Fibroblast of peridontal ligament (primary cell): ENCODE data around the gene KCMF1.
A peak's percentile ranks its signal among the peaks of the same experiment; 100 is the strongest.

Experiments
- DNase-seq: peaks from one replicate; pipeline ENCODE4 v3.0.0-alpha.2; 2010; ENCODE audit errors: extremely low read depth

The KCMF1 gene

GRCh38 chr2:84956334-84957297 lies 14.3 kb upstream of the KCMF1 start:
- no peak for DNase-seq

GRCh38 chr2:84957771-84958134 lies 13.2 kb upstream of the KCMF1 start:
- DNase-seq = no peak

DNA sequence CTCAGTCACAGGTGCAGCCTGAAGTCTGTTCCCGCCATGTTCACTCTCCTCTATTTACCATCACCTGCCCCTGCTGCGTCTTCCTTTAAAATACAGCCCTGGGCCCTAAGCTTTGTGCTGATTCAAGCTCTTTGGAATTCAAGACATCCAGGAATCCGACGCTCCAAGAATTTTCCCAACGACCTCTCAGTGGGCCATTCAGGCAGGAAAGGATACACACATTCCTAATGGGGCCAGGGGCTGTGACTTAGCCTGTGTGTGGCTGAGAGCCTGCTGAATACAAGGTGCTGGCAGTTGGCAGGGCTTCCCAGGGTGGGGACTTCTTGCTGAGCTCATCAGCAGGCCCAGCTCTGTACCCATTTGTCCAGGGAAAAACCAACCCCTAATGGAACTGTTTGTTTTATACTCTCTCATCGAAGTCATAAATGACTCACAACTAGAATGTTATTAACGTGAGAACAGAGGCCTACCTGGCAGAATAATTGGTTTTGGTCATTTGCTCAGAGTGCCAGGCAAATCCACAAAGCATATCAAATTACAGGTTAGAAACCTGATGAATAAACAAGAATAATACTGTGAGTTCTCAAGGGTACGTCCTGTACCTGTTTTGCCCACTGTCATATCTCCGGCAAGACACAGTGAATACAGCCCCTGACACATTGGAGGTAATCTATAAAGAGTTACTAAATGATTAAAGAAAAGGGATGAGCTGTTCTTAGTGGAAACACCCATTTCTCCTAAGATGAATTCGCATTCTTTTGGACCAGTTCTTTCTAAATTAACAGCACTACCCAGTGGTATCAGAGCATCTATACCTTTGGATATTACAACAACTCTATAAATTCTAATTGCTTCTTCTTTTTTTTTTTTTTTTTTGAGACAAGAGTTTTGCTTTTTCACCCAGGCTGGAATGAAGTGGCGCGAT lies 12.6 kb upstream of the KCMF1 start:
- peak; percentile 56 for DNase-seq

GRCh38 chr2:84959095-84959565 lies 11.8 kb upstream of the KCMF1 start:
- DNase-seq = peak; percentile 75

DNA sequence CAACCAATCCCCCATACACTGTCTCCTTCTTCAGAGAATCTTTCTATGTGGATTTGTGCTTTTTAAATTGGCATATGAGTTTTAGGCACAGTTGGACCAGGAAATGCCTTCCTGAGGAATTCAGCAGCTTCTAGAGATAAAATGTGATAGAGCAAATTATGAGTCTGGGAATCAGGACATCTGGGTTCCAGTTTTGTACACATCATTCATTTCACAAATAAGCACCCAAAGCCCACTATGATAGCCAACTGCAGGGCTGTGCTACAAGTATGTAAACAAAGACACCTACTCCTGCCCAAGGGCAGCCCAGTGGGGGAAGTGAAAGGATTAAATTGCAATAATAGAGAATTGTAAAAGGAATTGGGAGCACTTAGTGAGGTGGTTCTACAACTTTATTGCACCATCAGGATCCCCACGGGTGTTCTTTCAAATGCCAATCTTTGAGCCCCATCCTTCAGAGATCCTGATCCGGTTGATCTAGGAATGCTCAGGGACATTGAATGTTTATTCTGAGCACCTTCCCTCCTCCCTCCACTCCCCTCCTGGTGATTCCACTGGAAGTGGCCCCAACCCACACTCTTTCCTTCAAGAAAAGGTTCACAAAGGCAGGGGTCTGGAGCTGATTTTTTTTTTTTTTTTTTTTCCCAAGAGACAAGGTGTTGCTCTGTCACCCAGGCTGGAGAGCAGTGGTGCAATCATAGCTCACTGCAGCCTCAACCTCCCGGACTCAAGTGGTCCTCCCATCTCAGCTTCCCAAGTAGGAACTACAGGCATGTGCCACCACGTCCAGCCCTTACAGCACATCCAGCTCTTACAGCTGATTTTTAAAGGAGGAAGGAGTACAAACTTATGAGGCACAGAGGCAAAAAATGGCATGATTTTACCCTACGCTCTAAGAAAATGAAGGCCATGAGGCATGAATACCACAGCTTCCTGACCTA lies 11.1 kb upstream of the KCMF1 start:
- peak; percentile 47 for DNase-seq

DNA sequence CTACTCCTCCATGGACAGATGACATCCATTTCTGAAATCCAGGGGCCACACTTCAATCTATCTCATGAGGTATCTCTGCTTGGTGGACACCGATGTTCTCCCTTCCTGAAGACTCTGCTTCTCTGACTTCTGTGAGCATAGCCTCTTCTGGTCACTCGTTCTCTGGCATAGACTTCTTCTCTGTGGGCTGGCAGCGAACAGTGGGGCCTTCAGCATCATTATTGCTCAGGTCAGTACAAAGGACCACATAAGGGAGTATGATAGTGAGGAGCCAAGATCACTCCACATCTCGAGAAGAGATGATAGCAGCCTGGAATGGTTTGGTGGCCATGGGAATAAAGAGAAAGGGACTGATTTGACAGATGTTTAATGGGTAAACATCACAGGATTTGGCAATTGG lies 8.0 kb upstream of the KCMF1 start:
- no peak for DNase-seq

DNA sequence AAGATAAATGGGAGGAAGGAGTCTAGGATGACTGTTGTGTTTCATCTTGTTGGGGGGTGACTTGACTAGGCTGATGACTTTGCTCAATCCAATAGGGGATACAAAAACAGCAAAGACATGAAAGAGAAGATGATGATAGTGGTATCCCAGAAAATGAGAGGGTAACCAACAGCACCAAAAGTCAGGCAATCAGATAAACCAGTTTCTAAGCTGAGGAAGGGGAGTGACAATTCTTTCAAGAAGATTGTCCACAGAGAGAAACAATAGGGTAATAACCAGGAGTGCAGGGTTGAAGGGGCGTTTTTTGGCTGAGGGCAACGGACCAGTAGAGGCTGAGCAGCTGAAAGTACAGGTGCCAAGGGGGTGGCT lies 7.7 kb upstream of the KCMF1 start:
- DNase-seq = no peak

GRCh38 chr2:84963692-84964405 lies 7.1 kb upstream of the KCMF1 start:
- peak; percentile 90 for DNase-seq

- no peak for DNase-seq
These were observed 6.4 kb upstream of the KCMF1 start for GRCh38 chr2:84964406-84965191.

DNA sequence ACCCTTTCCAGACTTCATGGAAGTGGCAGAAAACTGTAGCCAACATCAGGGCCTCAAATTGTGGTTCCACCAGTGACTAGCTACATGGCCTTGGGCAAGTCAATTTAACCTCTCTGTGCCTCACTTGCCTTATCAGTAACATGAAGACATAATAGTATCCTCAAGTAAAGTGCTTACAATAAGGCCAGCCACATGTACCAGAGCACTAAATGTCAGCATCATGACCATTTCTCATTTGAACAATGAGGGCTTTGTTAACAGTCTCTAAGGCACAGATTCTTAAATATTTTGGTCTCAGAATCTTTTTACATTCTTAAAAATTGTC lies 5.8 kb upstream of the KCMF1 start:
- DNase-seq = no peak

DNA sequence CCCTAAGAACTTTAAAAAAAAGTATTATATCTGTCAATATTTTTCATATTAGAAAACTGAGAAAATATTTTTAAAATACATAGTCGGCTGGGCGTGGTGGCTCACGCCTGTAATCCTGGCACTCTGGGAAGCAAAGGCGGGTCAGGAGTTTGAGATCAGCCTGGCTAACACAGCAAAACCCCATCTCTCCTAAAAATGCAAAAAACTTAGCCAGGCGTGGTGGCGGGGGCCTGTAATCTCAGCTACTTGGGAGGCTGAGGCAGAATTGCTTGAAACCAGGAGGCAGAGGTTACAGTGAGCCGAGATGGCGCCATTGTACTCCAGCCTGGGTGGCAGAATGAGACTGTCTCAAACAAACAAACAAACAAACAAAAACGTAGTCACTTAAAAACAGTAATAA lies 5.1 kb upstream of the KCMF1 start:
- no peak for DNase-seq

DNA sequence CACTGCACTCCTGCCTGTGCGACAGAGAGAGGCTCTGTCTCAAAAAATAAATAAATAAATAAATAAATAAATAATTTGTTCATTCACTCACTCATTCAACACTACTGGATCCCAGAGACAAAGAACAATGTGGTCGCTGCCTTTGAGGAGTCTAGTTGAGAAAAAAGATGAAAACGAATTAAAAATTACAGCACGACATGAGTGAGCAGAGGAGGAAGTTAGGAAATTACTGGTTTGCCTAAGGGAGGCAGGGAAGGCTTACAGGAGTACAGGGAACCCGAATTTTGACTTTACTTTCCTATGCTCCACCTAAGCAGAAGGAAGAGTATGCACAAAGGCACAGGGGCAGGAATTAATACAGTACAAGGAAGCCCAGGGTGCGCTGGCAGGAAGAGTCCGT lies 4.2 kb upstream of the KCMF1 start:
- DNase-seq = no peak

GRCh38 chr2:84969511-84970209 lies 1.3 kb upstream of the KCMF1 start:
- DNase-seq = peak; percentile 55

GRCh38 chr2:84970210-84970867 lies 622 bp upstream of the KCMF1 start:
- peak; percentile 33 for DNase-seq

DNA sequence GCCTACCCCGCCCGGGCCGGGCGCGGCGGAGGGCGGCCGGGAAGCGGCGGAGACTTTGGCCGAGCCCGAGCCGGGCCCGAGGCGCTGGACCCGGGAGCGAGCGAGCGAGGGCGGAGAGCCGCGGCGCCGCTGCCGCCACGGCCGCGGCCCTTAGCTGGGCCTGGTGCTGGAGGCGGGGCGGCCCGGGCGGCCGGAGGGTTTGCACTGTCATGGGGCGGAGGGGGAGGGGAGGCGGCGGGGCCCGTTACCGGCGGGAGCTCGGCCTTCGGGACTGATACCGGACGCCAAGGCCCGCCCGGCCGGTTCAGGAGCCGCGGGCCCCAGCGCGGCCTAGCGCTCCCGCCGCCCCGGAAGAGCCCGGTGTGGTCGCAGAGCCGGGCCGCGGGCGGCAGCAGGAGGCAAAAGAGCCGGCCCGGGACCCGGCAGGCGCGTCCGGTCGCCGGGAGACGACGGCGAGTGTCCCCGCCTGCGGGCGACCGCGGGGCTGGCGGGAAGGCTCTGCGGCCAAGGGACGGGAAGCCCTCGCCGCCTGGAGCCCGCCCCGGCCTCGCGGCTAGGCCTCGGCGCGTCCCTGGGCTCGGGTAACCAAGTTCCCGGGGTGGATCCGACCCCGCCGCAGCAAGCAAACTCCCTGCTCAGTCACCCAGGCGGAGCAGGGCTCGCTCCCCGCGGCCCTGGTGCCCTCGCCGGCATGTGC lies 697 bp downstream of the KCMF1 start:
- DNase-seq = no peak

- peak; percentile 35 for DNase-seq
These were observed 1.3 kb downstream of the KCMF1 start for GRCh38 chr2:84972207-84972783.

GRCh38 chr2:84972932-84973331 lies 2.0 kb downstream of the KCMF1 start:
- no peak for DNase-seq
